Stimulated activated naive CD4-positive, alpha-beta T cell treated with Interleukin-2 at 50 U/mL for 16 hours (primary cell): ENCODE data around the gene PCDHB3.
"Not testable (repeated sequence)": the region's sequence is repeated elsewhere in the genome, so short reads cannot be mapped to it uniquely, and the experiment has no call there.

Source experiments
- DNase-seq: peaks from one replicate; lab custom pipeline; 2025; lab: John Stamatoyannopoulos, UW

Gene PCDHB3

DNA sequence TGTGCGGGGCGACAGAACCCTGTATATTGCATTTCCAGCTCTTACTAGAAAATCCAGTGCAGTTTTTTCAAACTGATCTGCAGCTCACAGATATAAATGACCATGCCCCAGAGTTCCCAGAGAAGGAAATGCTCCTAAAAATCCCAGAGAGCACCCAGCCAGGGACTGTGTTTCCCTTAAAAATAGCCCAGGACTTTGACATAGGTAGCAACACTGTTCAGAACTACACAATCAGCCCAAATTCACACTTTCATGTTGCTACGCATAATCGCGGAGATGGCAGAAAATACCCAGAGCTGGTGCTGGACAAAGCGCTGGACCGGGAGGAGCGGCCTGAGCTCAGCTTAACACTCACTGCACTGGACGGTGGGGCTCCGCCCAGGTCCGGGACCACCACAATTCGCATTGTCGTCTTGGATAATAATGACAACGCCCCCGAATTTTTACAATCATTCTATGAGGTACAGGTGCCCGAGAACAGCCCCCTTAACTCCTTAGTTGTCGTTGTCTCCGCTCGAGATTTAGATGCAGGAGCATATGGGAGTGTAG is 35.5 kb downstream of the PCDHB3 start:
- DNase-seq = no peak

DNA sequence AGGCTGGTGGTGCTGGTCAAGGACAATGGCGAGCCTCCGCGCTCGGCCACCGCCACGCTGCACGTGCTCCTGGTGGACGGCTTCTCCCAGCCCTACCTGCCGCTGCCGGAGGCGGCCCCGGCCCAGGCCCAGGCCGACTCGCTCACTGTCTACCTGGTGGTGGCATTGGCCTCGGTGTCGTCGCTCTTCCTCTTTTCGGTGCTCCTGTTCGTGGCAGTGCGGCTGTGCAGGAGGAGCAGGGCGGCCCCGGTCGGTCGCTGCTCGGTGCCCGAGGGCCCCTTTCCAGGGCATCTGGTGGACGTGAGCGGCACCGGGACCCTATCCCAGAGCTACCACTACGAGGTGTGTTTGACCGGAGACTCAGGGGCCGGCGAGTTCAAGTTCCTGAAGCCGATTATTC is 37.1 kb downstream of the PCDHB3 start:
- not testable (repeated sequence) for DNase-seq

DNA sequence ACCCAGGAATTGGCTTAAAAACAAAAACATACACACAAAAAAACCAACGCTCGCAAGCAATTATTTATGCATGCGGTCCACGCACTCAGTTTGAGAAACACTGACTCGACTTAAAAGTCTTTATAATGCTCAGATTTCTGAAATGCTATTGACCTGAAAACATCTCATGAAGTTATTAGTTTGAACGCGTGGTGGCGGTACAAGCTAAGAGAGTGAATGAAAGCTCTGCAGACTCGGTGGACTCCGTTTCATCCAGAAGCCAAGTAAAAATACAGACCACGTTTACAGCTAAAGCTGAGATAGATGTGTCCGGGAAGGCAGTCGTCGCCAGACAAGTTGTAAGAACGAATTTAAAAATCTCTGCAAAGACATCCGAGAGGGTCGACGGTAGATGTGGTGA is 49.5 kb downstream of the PCDHB3 start, which contains the start of gene PCDHB6:
PCDHB6 (plus strand) TSS at position 246 of the 400 bp plus-strand sequence. CDS start 201 bp downstream, outside the sequence.
- DNase-seq = no peak

DNA sequence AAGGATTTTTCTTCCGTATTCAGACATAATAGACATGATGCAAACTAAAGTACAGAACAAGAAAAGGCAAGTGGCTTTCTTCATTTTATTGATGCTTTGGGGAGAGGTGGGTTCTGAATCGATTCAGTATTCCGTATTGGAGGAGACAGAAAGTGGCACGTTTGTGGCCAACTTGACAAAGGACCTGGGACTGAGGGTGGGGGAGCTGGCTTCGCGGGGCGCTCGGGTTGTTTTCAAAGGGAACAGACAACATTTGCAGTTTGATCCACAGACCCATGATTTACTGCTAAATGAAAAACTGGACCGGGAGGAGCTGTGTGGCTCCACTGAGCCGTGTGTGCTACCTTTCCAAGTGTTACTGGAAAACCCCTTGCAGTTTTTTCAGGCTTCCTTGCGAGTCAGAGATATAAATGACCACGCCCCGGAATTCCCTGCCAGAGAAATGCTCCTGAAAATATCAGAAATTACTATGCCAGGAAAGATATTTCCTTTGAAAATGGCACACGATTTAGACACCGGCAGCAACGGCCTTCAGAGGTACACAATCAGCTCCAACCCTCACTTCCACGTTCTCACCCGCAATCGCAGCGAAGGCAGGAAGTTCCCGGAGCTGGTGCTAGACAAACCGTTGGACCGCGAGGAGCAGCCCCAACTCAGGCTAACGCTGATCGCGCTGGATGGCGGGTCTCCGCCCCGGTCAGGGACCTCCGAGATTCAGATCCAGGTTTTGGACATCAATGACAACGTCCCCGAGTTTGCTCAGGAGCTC is 50.1 kb downstream of the PCDHB3 start:
- no peak for DNase-seq

DNA sequence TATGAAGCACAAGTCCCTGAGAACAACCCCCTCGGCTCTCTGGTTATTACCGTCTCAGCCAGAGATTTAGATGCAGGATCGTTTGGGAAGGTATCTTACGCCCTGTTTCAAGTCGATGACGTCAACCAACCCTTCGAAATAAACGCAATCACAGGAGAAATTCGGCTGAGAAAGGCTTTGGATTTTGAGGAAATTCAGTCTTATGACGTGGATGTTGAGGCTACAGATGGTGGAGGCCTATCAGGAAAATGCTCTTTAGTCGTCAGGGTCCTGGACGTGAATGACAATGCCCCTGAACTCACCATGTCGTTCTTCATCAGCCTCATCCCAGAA is 50.7 kb downstream of the PCDHB3 start:
- DNase-seq = no peak

DNA sequence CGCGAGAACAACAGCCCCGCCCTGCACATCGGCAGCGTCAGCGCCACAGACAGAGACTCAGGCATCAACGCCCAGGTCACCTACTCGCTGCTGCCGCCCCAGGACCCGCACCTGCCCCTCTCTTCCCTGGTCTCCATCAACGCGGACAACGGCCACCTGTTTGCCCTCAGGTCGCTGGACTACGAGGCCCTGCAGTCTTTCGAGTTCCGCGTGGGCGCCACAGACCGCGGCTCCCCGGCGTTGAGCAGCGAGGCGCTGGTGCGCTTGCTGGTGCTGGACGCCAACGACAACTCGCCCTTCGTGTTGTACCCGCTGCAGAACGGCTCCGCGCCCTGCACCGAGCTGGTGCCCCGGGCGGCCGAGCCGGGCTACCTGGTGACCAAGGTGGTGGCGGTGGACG is 51.4 kb downstream of the PCDHB3 start:
- not testable (repeated sequence) for DNase-seq

DNA sequence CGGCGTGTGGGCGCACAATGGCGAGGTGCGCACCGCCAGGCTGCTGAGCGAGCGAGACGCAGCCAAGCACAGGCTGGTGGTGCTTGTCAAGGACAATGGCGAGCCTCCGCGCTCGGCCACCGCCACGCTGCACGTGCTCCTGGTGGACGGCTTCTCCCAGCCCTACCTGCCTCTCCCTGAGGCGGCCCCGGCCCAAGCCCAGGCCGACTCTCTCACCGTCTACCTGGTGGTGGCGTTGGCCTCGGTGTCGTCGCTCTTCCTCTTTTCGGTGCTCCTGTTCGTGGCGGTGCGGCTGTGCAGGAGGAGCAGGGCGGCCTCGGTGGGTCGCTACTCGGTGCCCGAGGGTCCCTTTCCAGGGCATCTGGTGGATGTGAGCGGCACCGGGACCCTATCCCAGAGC is 51.8 kb downstream of the PCDHB3 start:
- not testable (repeated sequence) for DNase-seq
